GM10248 (cell line): ENCODE results near the gene RAMACL.

Experiments used
- CTCF ChIA-PET: fragments of 300-600 bp; sonication (Branson Sonifier 250); formaldehyde crosslinking; extraction: SDS; loops from one replicate; lab custom pipeline; 2021; ENCODE audit warnings: antibody characterized with exemption; lab: Yijun Ruan, JAX
- POLR2A ChIA-PET: fragments of 350-650 bp; sonication (Branson Sonifier 250); formaldehyde crosslinking; extraction: SDS; loops from one replicate; lab custom pipeline; 2020; ENCODE audit warnings: antibody characterized with exemption; lab: Yijun Ruan, JAX
- DNase-seq: peaks from one replicate; pipeline ENCODE4 v3.0.0; 2012; ENCODE audit errors: extremely low spot score
- TF ChIP-seq, protein P1 (sequence below): IDR thresholded peaks from 2 replicates; pipeline ENCODE4 v1.5.1; 2012; ENCODE audit warnings: mild to moderate bottlenecking, low read depth; ENCODE audit errors: extremely low read depth, missing control alignments, control extremely low read depth

RAMACL gene

DNA sequence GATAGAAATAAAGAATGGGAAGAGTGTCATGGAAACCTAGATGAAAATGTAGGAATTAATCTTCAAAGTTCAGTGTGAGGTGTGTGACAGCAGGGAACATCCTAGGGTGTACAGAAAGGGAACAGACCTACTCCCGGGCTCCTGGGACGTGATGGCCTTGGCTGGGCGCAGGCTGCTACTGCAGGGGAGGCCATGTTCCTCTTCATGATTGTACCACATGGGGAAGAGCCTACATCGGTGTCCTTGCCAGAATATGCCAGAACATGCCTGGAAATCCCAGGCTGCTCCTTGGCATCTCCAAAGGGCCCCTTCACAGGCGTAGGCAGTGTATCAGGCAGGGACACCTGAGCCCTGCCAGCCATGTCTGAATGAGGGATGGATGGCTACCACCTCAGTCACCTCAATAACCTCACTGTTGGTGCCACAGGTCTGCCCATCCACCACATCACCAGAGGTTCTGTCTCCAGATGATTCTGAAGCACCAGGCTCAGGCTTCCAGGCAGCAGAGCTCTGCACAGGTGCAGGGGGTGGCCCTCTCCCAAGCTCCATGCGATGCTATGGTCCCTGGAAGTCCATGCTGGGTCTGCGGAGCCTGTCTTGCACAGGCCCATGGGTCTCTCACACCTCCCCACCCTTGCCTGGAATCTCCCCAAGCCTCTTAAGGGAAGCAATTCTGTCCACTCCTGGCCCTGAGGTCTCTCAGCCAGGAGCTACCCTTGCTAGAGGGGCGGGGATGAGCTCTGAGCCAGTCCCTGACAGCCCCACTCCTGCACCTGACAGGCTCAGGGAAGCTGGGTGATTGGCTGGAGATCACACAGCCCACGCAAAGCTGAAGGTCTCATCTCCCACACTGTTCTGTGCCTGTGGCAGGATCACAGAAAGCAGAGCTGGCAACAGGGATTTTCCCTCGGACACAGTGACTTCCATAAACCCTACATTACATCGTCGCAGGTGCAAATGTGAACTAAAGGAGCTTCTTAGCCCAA, 20.2 kb downstream of the RAMACL start:
- no peak for DNase-seq
- TF ChIP-seq, protein P1, sequence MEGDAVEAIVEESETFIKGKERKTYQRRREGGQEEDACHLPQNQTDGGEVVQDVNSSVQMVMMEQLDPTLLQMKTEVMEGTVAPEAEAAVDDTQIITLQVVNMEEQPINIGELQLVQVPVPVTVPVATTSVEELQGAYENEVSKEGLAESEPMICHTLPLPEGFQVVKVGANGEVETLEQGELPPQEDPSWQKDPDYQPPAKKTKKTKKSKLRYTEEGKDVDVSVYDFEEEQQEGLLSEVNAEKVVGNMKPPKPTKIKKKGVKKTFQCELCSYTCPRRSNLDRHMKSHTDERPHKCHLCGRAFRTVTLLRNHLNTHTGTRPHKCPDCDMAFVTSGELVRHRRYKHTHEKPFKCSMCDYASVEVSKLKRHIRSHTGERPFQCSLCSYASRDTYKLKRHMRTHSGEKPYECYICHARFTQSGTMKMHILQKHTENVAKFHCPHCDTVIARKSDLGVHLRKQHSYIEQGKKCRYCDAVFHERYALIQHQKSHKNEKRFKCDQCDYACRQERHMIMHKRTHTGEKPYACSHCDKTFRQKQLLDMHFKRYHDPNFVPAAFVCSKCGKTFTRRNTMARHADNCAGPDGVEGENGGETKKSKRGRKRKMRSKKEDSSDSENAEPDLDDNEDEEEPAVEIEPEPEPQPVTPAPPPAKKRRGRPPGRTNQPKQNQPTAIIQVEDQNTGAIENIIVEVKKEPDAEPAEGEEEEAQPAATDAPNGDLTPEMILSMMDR, result no peak
- POLR2A ChIA-PET, result no interaction called here
- CTCF ChIA-PET, result interaction anchor here (1.1 to 1.2 kb wide), 2 partner anchors 17 to 19 kb away, joined by 3 read pairs; no protein-coding TSS in a partner anchor

DNA sequence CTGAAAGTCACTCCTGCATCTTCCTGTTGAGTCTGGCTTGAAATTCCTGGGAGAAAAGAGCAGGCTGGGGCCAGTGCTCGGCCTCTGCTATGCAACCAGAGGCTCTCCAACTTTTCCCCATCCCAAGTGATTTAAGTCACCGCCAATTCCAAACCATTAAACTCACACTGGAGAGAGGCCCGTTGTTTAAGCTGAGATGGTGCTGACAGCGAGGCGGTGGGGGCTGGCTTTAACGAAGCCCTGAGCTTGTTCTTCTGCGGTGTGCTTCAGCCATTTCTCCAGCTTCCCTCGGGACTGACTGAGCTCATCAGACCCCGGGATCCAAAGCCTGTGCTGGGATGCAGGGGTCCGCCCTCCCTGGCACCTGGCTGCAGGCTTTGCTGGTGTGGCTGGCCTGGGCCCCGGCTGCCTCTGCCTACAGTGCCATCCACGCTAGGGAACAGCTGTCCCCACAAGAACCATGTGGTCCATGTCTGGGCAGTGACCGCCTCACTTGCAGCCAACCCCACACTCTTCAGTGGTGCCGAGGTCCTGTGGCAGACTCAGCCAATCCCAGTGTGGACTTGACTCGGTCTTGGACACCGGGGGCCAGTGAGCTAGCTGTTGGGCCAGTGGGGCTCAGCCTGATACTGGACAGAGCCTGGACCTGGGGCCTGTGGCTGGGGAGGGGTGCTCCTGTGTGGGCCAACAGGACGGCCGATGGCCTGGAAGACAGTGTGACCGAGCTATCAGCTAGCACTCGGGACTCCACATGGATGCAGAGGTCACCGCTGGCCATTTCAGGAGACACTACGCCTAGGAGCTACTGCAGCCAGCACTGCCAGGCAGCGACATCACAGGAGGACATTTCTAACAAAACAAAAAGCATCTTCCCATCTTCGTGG, 21.2 kb downstream of the RAMACL start:
- TF ChIP-seq, protein P1, result no peak
- ChIA-PET CTCF (interaction anchor here (1.5 kb wide), 1 partner anchor 17 kb away, joined by 3 read pairs; no protein-coding TSS in a partner anchor), POLR2A (no interaction called here)
- no peak for DNase-seq

DNA sequence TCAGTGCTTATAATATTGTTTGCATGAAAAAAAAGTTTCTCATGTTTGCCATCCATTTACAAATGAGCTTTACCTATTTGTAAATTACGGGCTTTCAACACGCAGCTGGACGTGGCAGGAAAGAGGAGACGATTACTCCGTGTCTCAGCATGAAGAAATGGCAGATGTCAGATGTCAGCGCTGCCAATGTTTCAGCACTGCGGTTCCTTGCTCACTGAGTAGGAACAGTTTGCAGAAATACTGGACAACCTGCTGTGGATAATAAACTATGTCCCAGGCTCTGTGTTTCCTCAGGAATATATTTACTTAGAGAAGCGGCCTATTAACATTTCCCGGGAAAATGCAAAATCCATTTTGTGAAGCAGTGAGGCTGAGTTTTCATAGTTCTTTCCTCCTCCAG, 22.7 kb downstream of the RAMACL start:
- ChIA-PET POLR2A (no interaction called here), CTCF (interaction anchor here (1.5 kb wide), 1 partner anchor 16 kb away, joined by 3 read pairs; no protein-coding TSS in a partner anchor)
- TF ChIP-seq, protein P1, result no peak
- DNase-seq, result no peak

DNA sequence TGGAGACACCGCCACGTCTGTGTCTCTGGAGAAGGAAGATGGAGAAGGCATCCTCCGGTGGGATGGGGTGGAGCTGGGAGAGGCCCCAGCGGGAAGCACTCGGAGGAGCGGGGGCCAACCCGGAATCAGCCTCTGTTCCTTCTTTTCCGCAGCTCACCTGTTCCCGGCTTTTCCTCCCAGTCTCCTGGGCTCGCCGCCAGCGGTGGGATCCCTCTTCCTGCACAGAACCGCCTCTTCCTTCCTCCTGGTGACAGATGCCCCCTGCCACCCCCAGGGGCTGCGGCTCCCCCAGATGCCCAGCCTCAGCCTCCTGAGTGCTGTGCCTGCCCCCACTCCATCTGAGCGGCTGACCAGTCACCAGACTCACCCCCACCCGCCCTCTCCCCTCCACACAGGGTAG, 23.3 kb downstream of the RAMACL start:
- CTCF ChIA-PET, result no interaction called here
- POLR2A ChIA-PET, result no interaction called here
- DNase-seq, result no peak
- TF ChIP-seq, protein P1, result no peak

DNA sequence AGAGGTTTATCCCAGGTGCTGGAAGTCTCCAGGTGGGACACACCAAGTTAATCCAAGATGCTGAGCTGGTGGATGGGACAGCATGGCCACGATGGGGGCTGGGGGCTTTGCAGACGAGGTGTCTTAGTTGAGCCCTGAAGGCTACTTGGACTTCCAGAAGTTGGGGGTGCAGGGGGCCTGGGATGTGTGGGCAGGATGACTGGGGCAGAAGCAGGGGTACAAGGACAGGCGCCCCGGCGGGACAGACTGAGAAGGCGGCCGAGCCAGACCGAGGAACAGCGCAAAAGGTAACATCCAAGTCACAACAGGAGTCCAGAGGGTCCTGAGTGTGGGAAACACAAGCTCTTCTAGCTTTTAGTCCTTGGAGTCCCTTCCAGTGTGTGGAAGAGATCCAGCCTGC, 23.8 kb downstream of the RAMACL start:
- DNase-seq, result no peak
- TF ChIP-seq, protein P1, result no peak
- ChIA-PET POLR2A (no interaction called here), CTCF (no interaction called here)

DNA sequence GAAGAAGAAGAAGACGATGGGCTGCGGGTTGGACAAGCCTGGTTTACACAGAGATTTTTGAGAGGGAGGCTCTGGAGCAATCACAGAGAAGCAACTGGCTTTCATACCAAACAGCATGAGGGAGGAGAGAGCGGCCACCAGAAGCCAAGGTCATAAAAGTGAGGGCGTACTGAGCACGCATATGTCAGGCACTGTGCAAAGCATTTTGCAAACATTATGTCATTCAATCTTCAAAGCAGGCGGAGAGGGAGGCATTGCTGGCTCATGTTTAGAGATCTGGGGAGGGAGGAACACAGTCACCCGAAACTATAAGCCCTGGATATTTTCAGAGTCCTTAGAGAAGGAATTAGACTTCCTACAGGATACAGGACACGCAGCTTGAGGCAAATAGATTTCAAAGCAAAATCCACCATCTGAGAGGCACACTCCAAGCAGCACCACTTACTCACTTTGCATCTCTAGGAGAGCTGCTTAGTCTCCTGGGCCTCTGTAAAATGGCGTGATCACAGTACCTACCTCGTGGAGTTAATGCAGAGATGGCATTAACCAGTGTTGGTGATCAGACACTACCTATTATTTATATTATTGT, 24.6 kb downstream of the RAMACL start:
- no peak for DNase-seq
- POLR2A ChIA-PET, result no interaction called here
- TF ChIP-seq, protein P1, result no peak
- CTCF ChIA-PET, result no interaction called here
